ENCODE data around the gene AKAP5.

- TF ChIP-seq, protein P1, sequence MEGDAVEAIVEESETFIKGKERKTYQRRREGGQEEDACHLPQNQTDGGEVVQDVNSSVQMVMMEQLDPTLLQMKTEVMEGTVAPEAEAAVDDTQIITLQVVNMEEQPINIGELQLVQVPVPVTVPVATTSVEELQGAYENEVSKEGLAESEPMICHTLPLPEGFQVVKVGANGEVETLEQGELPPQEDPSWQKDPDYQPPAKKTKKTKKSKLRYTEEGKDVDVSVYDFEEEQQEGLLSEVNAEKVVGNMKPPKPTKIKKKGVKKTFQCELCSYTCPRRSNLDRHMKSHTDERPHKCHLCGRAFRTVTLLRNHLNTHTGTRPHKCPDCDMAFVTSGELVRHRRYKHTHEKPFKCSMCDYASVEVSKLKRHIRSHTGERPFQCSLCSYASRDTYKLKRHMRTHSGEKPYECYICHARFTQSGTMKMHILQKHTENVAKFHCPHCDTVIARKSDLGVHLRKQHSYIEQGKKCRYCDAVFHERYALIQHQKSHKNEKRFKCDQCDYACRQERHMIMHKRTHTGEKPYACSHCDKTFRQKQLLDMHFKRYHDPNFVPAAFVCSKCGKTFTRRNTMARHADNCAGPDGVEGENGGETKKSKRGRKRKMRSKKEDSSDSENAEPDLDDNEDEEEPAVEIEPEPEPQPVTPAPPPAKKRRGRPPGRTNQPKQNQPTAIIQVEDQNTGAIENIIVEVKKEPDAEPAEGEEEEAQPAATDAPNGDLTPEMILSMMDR (conservative IDR thresholded peaks at IDR 0.05 in 1 of 2, IDR thresholded peaks at IDR 0.05 in 1 of 2; ENCODE audit: extremely low read depth in 1 of 2, insufficient read depth in 1 of 2, low read depth in 1 of 2, low read length in 2 of 2) = no peak
- no peak for TF ChIP-seq EZH2 (IDR thresholded peaks at IDR 0.05; ENCODE audit: borderline replicate concordance, low read length)
Observed at GRCh38 chr14:64438181-64438841, 27.0 kb upstream of the AKAP5 start.
